PC-3 (cell line): ENCODE results near the gene APBA2.

Experiments
- CTCF ChIP-seq: fragments of 300-600 bp; sonication (generic); conservative IDR thresholded peaks from 2 replicates; pipeline ENCODE4 v1.5.1; 2017; ENCODE audit warnings: antibody characterized with exemption, low read depth, mild to moderate bottlenecking, low read length
- EZH2 ChIP-seq: fragments of 300-600 bp; sonication (generic); IDR thresholded peaks from one replicate; pipeline ENCODE4 v1.6.1; 2017; ENCODE audit warnings: antibody characterized with exemption, mild to moderate bottlenecking, low read length; ENCODE audit not compliant: unreplicated experiment
- EZH2phosphoT487 ChIP-seq: fragments of 300-600 bp; sonication (generic); IDR thresholded peaks from 2 replicates; pipeline ENCODE4 v1.6.1; 2018; ENCODE audit warnings: mild to moderate bottlenecking, antibody characterized with exemption, low read length, borderline replicate concordance

- TF ChIP-seq CTCF, result no peak
- TF ChIP-seq EZH2phosphoT487, result no peak
- TF ChIP-seq EZH2, result no peak
These were observed 56.8 kb downstream of the APBA2 start for GRCh38 chr15:28942571-28942970.
